Endodermal cell (in vitro differentiated cells): ENCODE data around the gene SLC38A5. TPM values are rescaled to one million over a fixed set of nuclear protein-coding genes. Genes with fewer than 3 reads are reported as not detected.
A peak's percentile ranks its signal among the peaks of the same experiment; 100 is the strongest.

Experiments
- DNase-seq: peaks from one replicate; pipeline ENCODE4 v3.0.0-alpha.2; 2017
- H3K27ac ChIP-seq: 2 replicates; pipeline ENCODE4 v1.5.1; 2013; ENCODE audit warnings: mild to moderate bottlenecking, low read depth, low read length, moderate library complexity
- H3K27me3 ChIP-seq: 2 replicates; pipeline ENCODE4 v1.6.1; 2013; ENCODE audit warnings: mild to moderate bottlenecking, low read length, moderate library complexity; ENCODE audit not compliant: insufficient read depth, control insufficient read depth, poor library complexity, severe bottlenecking
- H3K36me3 ChIP-seq: 2 replicates; pipeline ENCODE4 v1.7.0; 2013; ENCODE audit warnings: mild to moderate bottlenecking, low read length, moderate library complexity; ENCODE audit not compliant: control insufficient read depth, insufficient read depth
- H3K4me1 ChIP-seq: one replicate; pipeline ENCODE4 v1.7.0; 2013; ENCODE audit warnings: low read length; ENCODE audit not compliant: control insufficient read depth, insufficient read depth
- H3K4me3 ChIP-seq: 2 replicates; pipeline ENCODE4 v1.5.1; 2013; ENCODE audit warnings: mild to moderate bottlenecking, low read length, moderate library complexity
- H3K9ac ChIP-seq: 2 replicates; pipeline ENCODE4 v1.6.1; 2013; ENCODE audit warnings: mild to moderate bottlenecking, low read length, moderate library complexity; ENCODE audit not compliant: poor library complexity, severe bottlenecking; ENCODE audit errors: extremely low read depth
- H3K9me3 ChIP-seq: 2 replicates; pipeline ENCODE4 v1.6.1; 2013; ENCODE audit warnings: mild to moderate bottlenecking, low read length, moderate library complexity; ENCODE audit not compliant: control insufficient read depth
- H3K27ac Mint-ChIP-seq: 2 replicates; pipeline ENCODE4 v1.8.0; 2020; ENCODE audit warnings: mixed read lengths
- H3K27me3 Mint-ChIP-seq: 2 replicates; pipeline ENCODE4 v1.8.0; 2021; ENCODE audit warnings: mild to moderate bottlenecking, mixed read lengths; ENCODE audit not compliant: insufficient read depth
- H3K36me3 Mint-ChIP-seq: 2 replicates; pipeline ENCODE4 v1.8.0; 2020; ENCODE audit warnings: low read depth, mixed read lengths
- H3K4me1 Mint-ChIP-seq: 2 replicates; pipeline ENCODE4 v1.8.0; 2020; ENCODE audit warnings: mixed read lengths
- H3K4me3 Mint-ChIP-seq: 2 replicates; pipeline ENCODE4 v1.8.0; 2020; ENCODE audit warnings: mild to moderate bottlenecking, moderate library complexity, mixed read lengths
- H3K9me3 Mint-ChIP-seq: 2 replicates; pipeline ENCODE4 v1.8.0; 2020; ENCODE audit warnings: mild to moderate bottlenecking, mixed read lengths
- CTCF ChIP-seq: fragments of 200-600 bp; sonication (generic); conservative IDR thresholded peaks from 2 replicates; pipeline ENCODE4 v1.5.0; 2021; ENCODE audit warnings: antibody characterized with exemption, mild to moderate bottlenecking
- WGBS, 2 experiments: methylation state at CpG; one replicate each; pipeline versions ENCODE4 v1.1.5 to v1.1.7; 2013; ENCODE audit warnings: missing lambda C conversion rate in 2 of 2, mixed read lengths in 1 of 2; ENCODE audit not compliant: insufficient coverage in 1 of 2, insufficient read length in 1 of 2; 5-methylcytosine and 5-hydroxymethylcytosine counted together
- total RNA-seq, 2 donors: library from RNA; stranded (reverse); fragmentation: NEBNext Ultra II Directional in 1 of 2; extraction: Animal tissue kit (Norgen Biotek cat#: 25700) in 1 of 2; gene quantifications; 2 replicates in 1 of 2; 3 replicates in 1 of 2; pipeline ENCODE4 v1.2.1, GENCODE V29; 2021

Gene SLC38A5
- total RNA-seq, 2 donors from 2014 or later = 22.4 to 40.7 TPM

DNA sequence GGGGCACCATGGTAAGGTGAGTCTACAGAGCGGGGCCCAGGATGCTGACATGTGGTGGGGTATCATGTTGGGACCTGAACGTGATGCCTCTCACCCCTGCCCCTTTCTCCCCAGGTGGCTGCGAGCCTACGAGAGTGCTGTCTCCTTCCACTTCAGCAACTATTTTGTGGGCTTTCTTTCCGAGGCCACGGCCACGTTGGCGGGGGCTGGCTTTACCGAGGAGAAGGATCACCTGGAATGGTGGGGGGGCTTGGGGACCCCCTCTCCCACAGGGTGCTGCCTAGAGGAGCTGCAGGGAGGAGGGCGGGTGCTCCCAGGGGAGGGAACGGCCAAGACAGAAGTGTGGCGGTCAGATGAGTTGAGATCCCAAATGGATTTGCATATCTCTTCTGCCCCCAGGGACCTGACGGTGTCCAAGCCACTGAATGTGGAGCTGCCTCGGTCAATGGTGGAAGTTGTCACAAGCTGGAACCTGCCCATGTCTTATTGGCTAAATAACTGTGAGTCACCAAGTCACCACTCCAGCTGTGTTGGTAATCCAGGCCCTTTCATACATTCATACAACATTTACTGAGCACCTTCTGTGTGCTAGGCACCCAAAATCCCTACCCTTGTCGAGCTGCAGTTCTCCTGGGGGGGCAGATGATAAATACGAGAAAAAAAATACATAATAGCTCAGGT is 44.2 kb upstream of the SLC38A5 start:
- Mint-ChIP-seq H3K4me3 (no peak overlapping the region), H3K27ac (no peak overlapping the region), H3K27me3 (no peaks in the 10 kb centered on the region), H3K9me3 (peaks cover 68% of the 10 kb centered on the region), H3K36me3 (peaks cover 23% of the 10 kb centered on the region), H3K4me1 (peaks cover 4% of the 10 kb centered on the region)
- no peaks in the 10 kb centered on the region for H3K27me3 ChIP-seq
- no peaks in the 10 kb centered on the region for H3K4me1 ChIP-seq
- H3K9me3 ChIP-seq = no peaks in the 10 kb centered on the region
- TF ChIP-seq CTCF = no peak
- no peak overlapping the region for H3K9ac ChIP-seq
- DNase-seq = no peak
- 95 to 100% methylated on average over 1 to 14 of the region's 16 CpGs for WGBS, 2 experiments
- H3K4me3 ChIP-seq = peak overlapping the region; percentile 80
- H3K27ac ChIP-seq = no peak overlapping the region
- H3K36me3 ChIP-seq = peaks cover 56% of the 10 kb centered on the region

DNA sequence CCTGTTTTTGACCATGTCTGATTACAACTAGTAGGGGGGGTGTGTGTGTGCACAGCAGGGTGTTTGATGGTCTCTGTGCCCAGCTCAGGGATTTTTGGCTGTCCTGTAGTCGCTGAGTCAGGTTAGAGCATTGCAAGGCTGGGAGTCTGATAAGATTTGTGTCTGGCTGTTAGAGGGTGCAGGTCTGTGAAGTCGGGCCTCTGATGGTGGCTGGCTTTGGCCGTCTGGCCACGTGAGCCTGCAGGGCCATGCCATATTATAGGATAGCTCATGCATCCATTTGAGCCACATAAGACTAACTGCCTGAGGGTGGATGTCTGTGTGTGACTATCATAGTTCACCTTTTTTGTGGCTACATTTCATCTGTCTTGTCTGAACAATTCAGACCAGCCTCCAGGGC is 43.6 kb upstream of the SLC38A5 start:
- Mint-ChIP-seq H3K27me3 (no peaks in the 10 kb centered on the region), H3K9me3 (peaks cover 71% of the 10 kb centered on the region), H3K4me1 (peaks cover 4% of the 10 kb centered on the region), H3K27ac (no peak overlapping the region), H3K36me3 (peaks cover 23% of the 10 kb centered on the region), H3K4me3 (no peak overlapping the region)
- DNase-seq = no peak
- Histone ChIP-seq H3K4me3 (peak overlapping the region; percentile 80), H3K4me1 (no peaks in the 10 kb centered on the region), H3K27ac (no peak overlapping the region), H3K27me3 (no peaks in the 10 kb centered on the region), H3K36me3 (peaks cover 52% of the 10 kb centered on the region), H3K9ac (no peak overlapping the region), H3K9me3 (no peaks in the 10 kb centered on the region)
- no peak for TF ChIP-seq CTCF
- WGBS, 2 experiments = 81% methylated on average over 4 of the region's 4 CpGs; no CpG with 5 or more reads in 1 of the 2 experiments

GRCh38 chrX:48512371-48512935 is 42.4 kb upstream of the SLC38A5 start:
- Histone ChIP-seq H3K27me3 (no peaks in the 10 kb centered on the region), H3K4me3 (peak overlapping the region; percentile 80), H3K9me3 (no peaks in the 10 kb centered on the region), H3K9ac (no peak overlapping the region), H3K4me1 (no peaks in the 10 kb centered on the region), H3K36me3 (peaks cover 52% of the 10 kb centered on the region), H3K27ac (no peak overlapping the region)
- peaks cover 4% of the 10 kb centered on the region for H3K4me1 Mint-ChIP-seq
- TF ChIP-seq CTCF = no peak
- no peaks in the 10 kb centered on the region for H3K27me3 Mint-ChIP-seq
- WGBS, 2 experiments = 94% methylated on average over 20 of the region's 20 CpGs; no CpG with 5 or more reads in 1 of the 2 experiments
- peaks cover 78% of the 10 kb centered on the region for H3K9me3 Mint-ChIP-seq
- no peak overlapping the region for H3K4me3 Mint-ChIP-seq
- no peak overlapping the region for H3K27ac Mint-ChIP-seq
- H3K36me3 Mint-ChIP-seq = peaks cover 23% of the 10 kb centered on the region
- DNase-seq = no peak
